ENCODE measurements around the gene TUBB4B.
"Not testable (repeated sequence)": the region's sequence is repeated elsewhere in the genome, so short reads cannot be mapped to it uniquely, and the experiment has no call there.

TUBB4B gene

DNA sequence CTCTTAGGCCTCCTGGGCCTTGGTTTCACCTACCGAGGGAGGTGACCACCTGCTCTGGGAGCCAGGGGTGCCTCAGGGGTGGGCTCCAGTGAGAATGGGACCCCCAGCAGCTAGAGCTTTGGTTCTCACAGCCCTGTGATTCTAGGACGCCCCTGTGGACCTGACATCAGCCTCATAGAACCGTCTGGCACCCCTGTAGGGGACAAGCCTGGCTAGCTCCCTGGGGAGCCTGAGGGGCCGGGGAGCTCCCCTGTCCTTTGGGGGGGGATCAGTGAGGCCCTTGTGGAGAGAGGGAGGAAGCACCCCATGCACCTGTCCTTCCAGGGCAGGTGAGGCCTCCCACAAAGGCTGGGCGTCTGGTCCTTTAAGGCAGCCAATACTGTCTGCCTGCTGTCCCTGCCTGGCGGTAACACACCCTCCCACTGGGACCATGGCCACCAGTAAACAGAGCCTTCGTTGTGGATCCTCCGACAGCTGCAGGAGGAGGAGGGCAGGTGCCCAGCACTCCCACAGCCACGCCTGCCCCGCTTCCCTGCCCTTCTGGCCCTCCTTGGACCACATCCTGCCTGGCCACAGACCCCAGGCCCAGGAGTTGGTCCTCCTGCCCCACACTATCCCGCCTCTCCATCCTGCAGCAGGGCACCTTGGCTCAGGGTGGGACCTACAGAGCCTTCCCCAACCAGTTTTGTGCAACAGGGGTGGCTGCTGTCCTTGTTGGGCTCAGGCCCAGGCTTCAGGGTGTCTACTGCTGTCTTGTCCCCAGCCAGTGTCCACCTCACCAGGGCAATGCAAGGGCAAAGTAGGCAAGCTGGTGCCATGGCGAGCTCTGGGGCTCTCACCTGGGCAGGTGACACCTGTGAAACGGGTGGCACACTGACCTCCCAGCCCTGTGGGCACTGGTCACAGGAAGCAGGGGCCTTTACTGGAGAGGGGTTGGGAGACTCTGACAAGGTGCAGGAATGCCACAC, 3.0 kb upstream of the TUBB4B start:
- no peak for DNase-seq

- DNase-seq, result not testable (repeated sequence)
Observed at GRCh38 chr9:137239541-137240200, 1.4 kb upstream of the TUBB4B start.

- peak; percentile 78 for DNase-seq
Observed at GRCh38 chr9:137240318-137240840, 708 bp upstream of the TUBB4B start.

- DNase-seq, result peak; percentile 55
Observed at GRCh38 chr9:137241490-137242268, 592 bp downstream of the TUBB4B start.

DNA sequence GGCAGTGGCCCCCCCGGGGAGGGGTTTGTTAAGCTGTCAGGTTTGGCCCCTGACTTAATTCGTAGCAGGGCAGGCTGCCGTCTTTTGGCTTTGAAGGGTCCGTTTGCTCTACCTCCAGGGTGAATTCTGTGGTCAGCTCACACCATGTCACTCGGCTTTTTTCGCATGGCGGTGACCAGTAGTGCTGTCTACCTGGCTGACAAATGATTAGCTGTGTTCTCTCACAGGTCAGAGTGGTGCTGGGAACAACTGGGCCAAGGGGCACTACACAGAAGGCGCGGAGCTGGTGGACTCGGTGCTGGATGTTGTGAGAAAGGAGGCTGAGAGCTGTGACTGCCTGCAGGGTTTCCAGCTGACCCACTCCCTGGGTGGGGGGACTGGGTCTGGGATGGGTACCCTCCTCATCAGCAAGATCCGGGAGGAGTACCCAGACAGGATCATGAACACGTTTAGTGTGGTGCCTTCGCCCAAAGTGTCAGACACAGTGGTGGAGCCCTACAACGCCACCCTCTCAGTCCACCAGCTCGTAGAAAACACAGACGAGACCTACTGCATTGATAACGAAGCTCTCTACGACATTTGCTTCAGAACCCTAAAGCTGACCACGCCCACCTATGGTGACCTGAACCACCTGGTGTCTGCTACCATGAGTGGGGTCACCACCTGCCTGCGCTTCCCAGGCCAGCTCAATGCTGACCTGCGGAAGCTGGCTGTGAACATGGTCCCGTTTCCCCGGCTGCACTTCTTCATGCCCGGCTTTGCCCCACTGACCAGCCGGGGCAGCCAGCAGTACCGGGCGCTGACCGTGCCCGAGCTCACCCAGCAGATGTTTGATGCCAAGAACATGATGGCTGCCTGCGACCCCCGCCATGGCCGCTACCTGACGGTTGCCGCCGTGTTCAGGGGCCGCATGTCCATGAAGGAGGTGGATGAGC, 1.4 kb downstream of the TUBB4B start:
- DNase-seq, result no peak

DNA sequence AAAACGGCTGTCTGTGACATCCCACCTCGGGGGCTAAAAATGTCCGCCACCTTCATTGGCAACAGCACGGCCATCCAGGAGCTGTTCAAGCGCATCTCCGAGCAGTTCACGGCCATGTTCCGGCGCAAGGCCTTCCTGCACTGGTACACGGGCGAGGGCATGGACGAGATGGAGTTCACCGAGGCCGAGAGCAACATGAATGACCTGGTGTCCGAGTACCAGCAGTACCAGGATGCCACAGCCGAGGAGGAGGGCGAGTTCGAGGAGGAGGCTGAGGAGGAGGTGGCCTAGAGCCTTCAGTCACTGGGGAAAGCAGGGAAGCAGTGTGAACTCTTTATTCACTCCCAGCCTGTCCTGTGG, 2.2 kb downstream of the TUBB4B start:
- DNase-seq, result not testable (repeated sequence)

DNA sequence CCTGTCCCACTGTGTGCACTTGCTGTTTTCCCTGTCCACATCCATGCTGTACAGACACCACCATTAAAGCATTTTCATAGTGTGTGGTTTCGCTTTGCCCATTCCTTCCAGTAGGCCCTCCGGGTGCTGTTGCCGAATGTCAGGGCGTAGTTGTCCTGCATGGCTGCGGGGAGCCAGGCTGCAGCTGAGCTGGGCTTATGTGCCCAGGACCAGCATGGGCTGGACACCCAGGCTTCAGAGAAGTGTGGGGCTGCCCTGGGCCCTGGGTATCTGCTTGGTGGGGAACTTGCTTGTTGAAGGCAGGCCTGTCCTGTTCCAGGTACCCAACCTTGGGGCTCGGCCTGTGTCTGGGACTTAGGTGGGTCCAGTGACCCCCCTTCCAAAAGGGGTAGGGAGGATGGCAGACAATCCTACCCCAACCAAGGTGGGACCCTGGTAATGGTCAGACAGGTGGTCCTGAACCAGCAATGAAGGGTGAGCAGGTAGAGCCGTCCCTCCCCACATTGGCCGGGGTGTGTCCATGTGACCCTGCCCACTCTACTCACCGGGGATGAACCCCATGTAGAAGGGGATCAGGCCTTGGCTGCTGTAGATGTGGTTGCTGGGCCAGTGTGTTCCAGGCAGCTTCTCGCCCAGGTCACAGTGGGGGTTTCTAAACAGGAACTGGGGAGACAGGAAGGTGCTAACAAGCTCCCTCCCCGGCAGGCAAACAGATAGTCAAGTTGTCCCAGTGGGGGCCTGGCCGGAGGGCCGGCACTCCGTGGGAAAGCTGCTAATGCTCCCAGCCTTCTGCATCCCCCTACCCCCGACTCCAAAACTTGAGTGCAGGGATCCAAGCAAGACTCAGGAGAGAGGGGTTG, 2.8 kb downstream of the TUBB4B start:
- no peak for DNase-seq

- no peak for DNase-seq
Observed at GRCh38 chr9:137244486-137245449, 3.7 kb downstream of the TUBB4B start.

- DNase-seq, result no peak
Observed at GRCh38 chr9:137245450-137246421, 4.6 kb downstream of the TUBB4B start.

DNA sequence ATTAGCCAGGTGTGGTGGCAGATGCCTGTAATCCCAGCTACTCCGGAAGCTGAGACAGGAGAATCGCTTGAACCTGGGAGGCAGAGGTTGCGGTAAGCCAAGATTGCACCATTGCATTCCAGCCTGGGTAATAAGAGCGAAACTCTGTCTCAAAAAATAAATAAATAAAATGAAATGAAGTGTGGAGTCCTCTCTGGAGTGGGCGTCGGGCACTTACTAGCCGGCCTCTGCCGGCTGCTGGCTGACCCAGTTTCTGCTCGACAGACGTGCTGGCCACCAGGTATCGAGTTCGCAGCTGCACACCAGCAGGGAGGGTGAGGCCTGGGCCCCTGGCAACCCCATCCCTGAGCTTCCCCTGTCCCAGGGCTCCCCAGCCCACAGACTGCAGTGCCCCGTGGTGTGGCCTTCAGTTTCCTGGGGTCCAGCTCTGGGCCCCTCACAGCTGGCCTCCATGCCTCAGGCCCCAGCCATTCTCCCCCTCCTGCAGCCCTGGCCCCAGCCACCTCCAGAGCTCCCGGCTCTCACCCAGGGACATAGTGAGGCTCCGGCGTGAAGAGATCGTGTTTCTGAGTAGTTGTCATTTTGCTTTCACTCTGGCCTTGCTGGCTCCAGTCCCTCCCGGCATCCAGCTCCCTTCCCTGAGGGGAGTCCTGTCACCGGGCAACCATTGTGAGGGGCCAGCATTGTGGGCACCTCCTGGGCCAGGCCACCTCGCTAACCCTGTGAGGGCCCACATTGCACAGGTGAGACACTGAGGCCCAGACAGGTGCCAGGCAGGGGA, 6.2 kb downstream of the TUBB4B start:
- no peak for DNase-seq

DNA sequence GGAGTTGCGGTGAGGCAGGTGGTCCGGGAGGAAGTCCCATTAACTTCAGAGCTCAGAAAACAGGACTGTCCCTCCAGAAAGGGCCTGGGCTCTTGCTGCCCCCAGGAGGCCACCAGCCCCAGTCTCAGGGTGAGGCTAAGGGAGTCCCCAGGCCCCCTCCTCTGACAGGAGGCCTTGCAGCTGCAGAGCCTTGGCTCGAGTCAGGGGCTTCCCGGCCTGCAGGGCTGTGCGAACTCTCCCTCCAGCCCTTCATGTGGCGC, 6.8 kb downstream of the TUBB4B start:
- DNase-seq, result no peak

DNA sequence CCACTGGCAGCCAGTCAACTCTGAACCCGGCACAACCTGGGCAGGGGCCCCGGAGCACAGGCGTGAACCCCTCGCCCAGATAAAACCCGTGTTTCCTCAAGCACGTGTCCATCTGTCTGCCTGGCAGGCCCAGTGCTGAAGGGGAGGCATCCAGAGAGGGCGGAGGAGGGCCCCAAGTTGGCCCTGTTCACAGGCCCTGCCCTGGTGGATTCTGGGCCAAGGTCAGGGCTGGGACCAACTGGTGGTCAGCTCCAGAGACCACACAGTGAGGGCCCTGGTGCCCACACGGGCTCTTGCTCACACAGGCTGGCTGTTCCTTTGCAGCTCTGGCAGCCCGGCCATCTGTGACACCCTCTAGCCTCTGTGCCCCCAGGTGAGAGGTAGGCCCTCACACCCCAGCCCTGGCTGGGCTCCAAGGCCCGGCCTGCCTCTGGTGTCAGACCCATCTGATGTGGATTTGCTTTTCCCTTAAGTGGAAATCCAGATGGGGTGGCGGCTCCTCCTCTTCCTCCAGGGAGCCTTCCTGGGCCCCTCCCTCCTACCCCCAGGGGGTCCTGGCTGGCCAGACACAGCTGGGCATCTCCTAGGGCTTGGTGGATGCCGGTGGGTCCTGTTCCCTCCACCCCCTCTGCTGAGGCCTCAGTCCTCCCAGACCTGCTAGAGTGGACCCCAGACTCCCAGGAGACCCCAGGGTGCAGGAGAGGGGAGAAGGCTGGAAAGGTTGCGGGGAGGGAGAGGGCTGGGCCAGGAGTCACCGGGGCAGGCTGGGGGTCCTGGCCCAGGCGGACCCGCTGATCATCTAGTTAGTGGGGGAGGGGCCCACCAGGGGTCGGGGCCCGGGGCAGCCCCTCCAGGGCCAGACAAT, 9.5 kb downstream of the TUBB4B start:
- DNase-seq, result no peak

DNA sequence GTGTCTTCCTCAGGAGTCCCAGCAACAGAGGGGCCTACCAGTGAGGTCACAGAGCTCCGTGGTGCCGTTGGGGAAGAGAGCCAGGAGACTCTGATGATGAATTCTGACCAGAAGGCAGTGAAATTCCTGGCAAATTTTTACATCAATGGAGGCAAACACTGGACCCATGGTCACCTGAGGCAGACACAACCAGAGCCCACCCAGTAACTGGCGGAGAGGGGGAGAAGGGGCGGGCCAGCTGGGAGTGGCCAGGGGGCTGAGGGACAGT, 10.0 kb downstream of the TUBB4B start, which contains the start of gene STPG3:
Gene STPG3, plus strand, starts transcription at position 93 of the 268 bp plus-strand sequence. Its CDS starts 1 bp downstream, at position 94.
- DNase-seq, result no peak

GRCh38 chr9:137251490-137252268, 10.6 kb downstream of the TUBB4B start:
- no peak for DNase-seq

DNA sequence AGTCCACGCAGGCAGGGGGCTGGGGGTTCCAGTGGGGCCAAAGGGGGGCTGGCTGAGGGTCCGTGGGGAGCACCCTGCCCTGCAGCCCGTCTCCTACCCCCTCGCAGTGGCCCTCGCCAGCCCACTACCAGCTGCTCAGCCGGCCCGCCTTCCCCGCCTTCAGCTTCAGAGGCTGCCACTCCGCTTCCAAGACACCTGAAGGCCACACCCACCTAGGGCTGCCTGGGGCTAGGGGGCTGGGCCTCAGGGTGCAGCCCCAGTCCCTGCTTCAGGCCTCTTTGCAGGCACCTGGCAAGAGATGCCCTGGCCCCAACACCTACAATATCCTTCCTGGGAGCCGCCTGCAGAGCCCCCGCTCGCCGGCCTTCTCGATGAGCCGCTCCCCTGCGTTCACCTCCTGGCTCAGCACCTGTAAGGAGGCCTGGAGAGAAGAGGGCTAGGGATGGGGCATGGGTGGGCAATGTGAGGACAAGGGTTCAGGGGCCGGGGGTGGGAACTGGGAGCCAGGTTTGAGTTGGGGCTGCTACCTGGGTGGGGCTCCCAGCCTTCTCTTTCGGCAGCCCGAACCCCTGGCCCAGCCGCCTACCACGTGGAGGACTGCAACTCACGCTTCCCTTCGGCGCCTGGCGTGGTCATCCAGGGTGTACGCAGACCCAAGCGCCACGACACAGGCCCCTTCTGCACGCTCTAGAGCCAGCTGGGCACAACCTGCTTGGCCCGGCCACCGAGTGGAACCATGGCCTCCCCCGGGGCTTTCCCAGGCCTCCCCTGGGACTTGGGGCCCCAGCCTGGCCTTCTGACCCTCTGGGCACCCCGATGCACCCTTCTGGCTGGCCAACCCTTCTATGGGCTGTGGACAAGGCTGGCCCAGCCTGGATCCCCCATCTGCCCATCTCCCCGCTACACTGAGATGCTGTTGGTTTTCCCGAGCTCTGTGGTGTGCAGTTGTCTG, 11.7 kb downstream of the TUBB4B start:
- DNase-seq, result no peak

All from central memory CD4-positive, alpha-beta T cell (primary cell).